ENCODE results near the gene CDK14.

CDK14 gene

GRCh38 chr7:90931986-90932916, 336.1 kb downstream of the CDK14 start:
- TF ChIP-seq TAF1 (IDR thresholded peaks at IDR 0.05; ENCODE audit: borderline replicate concordance, insufficient read depth, low read length), result no peak
- no peak for TF ChIP-seq REST (IDR thresholded peaks at IDR 0.05; ENCODE audit: insufficient read depth in 1 of 2, low read depth in 2 of 2, low read length in 2 of 2)
- no peak for TF ChIP-seq FOXP2 (optimal IDR thresholded peaks at IDR 0.05; ENCODE audit: borderline replicate concordance, extremely low read depth, extremely low read length, insufficient read depth)
- no peak for TF ChIP-seq POLR2AphosphoS5 (IDR thresholded peaks at IDR 0.05; ENCODE audit: low read depth, low read length)
- TF ChIP-seq SIN3A (IDR thresholded peaks at IDR 0.05; ENCODE audit: borderline replicate concordance, insufficient read depth, low read length), result no peak

- TF ChIP-seq TAF1 (IDR thresholded peaks at IDR 0.05; ENCODE audit: borderline replicate concordance, insufficient read depth, low read length), result no peak
- TF ChIP-seq SIN3A (IDR thresholded peaks at IDR 0.05; ENCODE audit: borderline replicate concordance, insufficient read depth, low read length), result no peak
- TF ChIP-seq POLR2AphosphoS5 (IDR thresholded peaks at IDR 0.05; ENCODE audit: low read depth, low read length), result no peak
- TF ChIP-seq REST (IDR thresholded peaks at IDR 0.05; ENCODE audit: insufficient read depth in 1 of 2, low read depth in 2 of 2, low read length in 2 of 2), result no peak
- no peak for TF ChIP-seq FOXP2 (optimal IDR thresholded peaks at IDR 0.05; ENCODE audit: borderline replicate concordance, extremely low read depth, extremely low read length, insufficient read depth)
Measured at GRCh38 chr7:90933041-90933440, 336.9 kb downstream of the CDK14 start.

- no peak for TF ChIP-seq POLR2AphosphoS5 (IDR thresholded peaks at IDR 0.05; ENCODE audit: low read depth, low read length)
- no peak for TF ChIP-seq REST (IDR thresholded peaks at IDR 0.05; ENCODE audit: insufficient read depth in 1 of 2, low read depth in 2 of 2, low read length in 2 of 2)
- TF ChIP-seq FOXP2 (optimal IDR thresholded peaks at IDR 0.05; ENCODE audit: borderline replicate concordance, extremely low read depth, extremely low read length, insufficient read depth), result no peak
- no peak for TF ChIP-seq TAF1 (IDR thresholded peaks at IDR 0.05; ENCODE audit: borderline replicate concordance, insufficient read depth, low read length)
- TF ChIP-seq SIN3A (IDR thresholded peaks at IDR 0.05; ENCODE audit: borderline replicate concordance, insufficient read depth, low read length), result no peak
Measured at GRCh38 chr7:90933984-90934383, 337.9 kb downstream of the CDK14 start.

- TF ChIP-seq REST (IDR thresholded peaks at IDR 0.05; ENCODE audit: insufficient read depth in 1 of 2, low read depth in 2 of 2, low read length in 2 of 2), result no peak
- TF ChIP-seq POLR2AphosphoS5 (IDR thresholded peaks at IDR 0.05; ENCODE audit: low read depth, low read length), result no peak
- no peak for TF ChIP-seq SIN3A (IDR thresholded peaks at IDR 0.05; ENCODE audit: borderline replicate concordance, insufficient read depth, low read length)
- no peak for TF ChIP-seq FOXP2 (optimal IDR thresholded peaks at IDR 0.05; ENCODE audit: borderline replicate concordance, extremely low read depth, extremely low read length, insufficient read depth)
- TF ChIP-seq TAF1 (IDR thresholded peaks at IDR 0.05; ENCODE audit: borderline replicate concordance, insufficient read depth, low read length), result no peak
Measured at GRCh38 chr7:90938371-90938770, 342.2 kb downstream of the CDK14 start.

All from PFSK-1 (cell line).